ENCODE measurements around the gene BABAM2. TPM values are rescaled to one million over a fixed set of nuclear protein-coding genes. Genes with fewer than 3 reads are reported as not detected.

BABAM2 gene
- total RNA-seq, 1 experiment from 2014 or later = 46.1 TPM

- Histone ChIP-seq H3K4me3 (no peak overlapping the region), H3F3A (ENCODE audit: insufficient read depth, low read depth) (no peaks in the 10 kb centered on the region), H2AFZ (no peak overlapping the region), H3K4me2 (no peak overlapping the region), H3K9me3 (ENCODE audit: insufficient read depth, low read depth) (no peaks in the 10 kb centered on the region), H3K4me1 (replicated peaks; ENCODE audit: insufficient read depth) (no peaks in the 10 kb centered on the region), H3K36me3 (ENCODE audit: low read depth) (no peaks in the 10 kb centered on the region), H3K79me2 (ENCODE audit: low read depth) (no peaks in the 10 kb centered on the region), H3K9me2 (ENCODE audit: insufficient read depth) (no peaks in the 10 kb centered on the region), H4K20me1 (ENCODE audit: insufficient read depth) (no peaks in the 10 kb centered on the region), H3K27me3 (ENCODE audit: insufficient read depth, low read depth) (no peaks in the 10 kb centered on the region), H3K27ac (no peak overlapping the region)
- CTCF ChIA-PET = no interaction called here
- no peak for TF ChIP-seq CTCF (conservative IDR thresholded peaks at IDR 0.05)
- TF ChIP-seq EZH2 (IDR thresholded peaks at IDR 0.05; ENCODE audit: low read depth) = no peak
- POLR2A ChIA-PET (ENCODE audit: unreplicated experiment) = no interaction called here
- intact Hi-C loops (cut with micrococcal nuclease; ENCODE audit: unreplicated experiment) = no loop called here
- BruUV-seq (replicated peaks) = no TSS peak
- no peak for DNase-seq
Observed at GRCh38 chr2:28142386-28142785, 251.9 kb downstream of the BABAM2 start.

DNA sequence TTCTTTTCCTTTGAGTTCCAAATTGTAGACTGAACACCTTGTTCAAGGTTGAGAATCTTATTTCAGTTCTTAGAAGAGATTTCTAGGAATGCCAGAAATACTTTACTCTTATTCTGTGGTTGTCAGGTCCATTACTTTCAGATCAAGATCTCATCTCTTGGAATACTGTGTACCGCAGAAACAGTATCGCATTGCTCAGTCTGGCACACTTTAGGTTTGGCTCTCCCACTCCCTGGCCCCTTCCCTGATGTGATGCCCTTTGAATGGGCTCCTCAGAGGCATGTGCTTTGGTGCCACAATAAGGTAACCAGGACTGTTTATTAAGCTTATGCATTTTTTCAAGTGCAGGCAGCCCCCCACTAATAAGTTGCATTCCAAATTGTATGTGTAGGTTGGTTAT is 257.5 kb downstream of the BABAM2 start:
- no peaks in the 10 kb centered on the region for H3F3A ChIP-seq (ENCODE audit: insufficient read depth, low read depth)
- ChIA-PET CTCF (no interaction called here), POLR2A (ENCODE audit: unreplicated experiment) (no interaction called here)
- H3K4me1 ChIP-seq (replicated peaks; ENCODE audit: insufficient read depth) = no peaks in the 10 kb centered on the region
- no peaks in the 10 kb centered on the region for H3K79me2 ChIP-seq (ENCODE audit: low read depth)
- no peaks in the 10 kb centered on the region for H3K27me3 ChIP-seq (ENCODE audit: insufficient read depth, low read depth)
- no TSS peak for BruUV-seq (replicated peaks)
- H3K27ac ChIP-seq = no peak overlapping the region
- H3K4me2 ChIP-seq = no peak overlapping the region
- H2AFZ ChIP-seq = no peak overlapping the region
- no peaks in the 10 kb centered on the region for H3K36me3 ChIP-seq (ENCODE audit: low read depth)
- intact Hi-C loops (cut with micrococcal nuclease; ENCODE audit: unreplicated experiment) = no loop called here
- TF ChIP-seq EZH2 (IDR thresholded peaks at IDR 0.05; ENCODE audit: low read depth) (no peak), CTCF (conservative IDR thresholded peaks at IDR 0.05) (no peak)
- no peaks in the 10 kb centered on the region for H3K9me2 ChIP-seq (ENCODE audit: insufficient read depth)
- no peak for DNase-seq
- no peak overlapping the region for H3K4me3 ChIP-seq
- no peaks in the 10 kb centered on the region for H3K9me3 ChIP-seq (ENCODE audit: insufficient read depth, low read depth)
- no peaks in the 10 kb centered on the region for H4K20me1 ChIP-seq (ENCODE audit: insufficient read depth)

DNA sequence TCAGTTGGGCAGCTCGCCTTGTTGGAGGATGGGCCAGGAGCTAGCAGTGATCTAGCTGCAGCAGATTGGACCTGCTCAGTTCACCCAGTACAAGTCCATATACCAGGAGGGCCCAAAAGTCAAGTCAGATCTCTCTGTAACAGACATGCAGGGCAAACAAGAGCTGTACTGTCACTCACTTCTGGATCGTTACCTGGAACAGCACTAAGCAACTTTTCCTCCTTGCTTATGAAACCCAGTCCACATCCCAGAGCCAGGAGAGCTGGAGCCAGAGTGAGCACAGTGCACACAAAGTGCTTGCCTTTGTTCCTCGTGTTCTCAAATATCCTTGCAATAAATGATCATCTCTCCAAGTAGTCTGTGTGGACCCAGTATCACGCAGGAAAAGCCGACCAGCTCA is 258.0 kb downstream of the BABAM2 start:
- Histone ChIP-seq H3K79me2 (ENCODE audit: low read depth) (no peaks in the 10 kb centered on the region), H3K4me3 (no peak overlapping the region), H3K9me3 (ENCODE audit: insufficient read depth, low read depth) (no peaks in the 10 kb centered on the region), H2AFZ (no peak overlapping the region), H3K4me2 (no peak overlapping the region), H3K27ac (no peak overlapping the region), H3K27me3 (ENCODE audit: insufficient read depth, low read depth) (no peaks in the 10 kb centered on the region), H4K20me1 (ENCODE audit: insufficient read depth) (no peaks in the 10 kb centered on the region), H3F3A (ENCODE audit: insufficient read depth, low read depth) (no peaks in the 10 kb centered on the region), H3K4me1 (replicated peaks; ENCODE audit: insufficient read depth) (no peaks in the 10 kb centered on the region), H3K36me3 (ENCODE audit: low read depth) (no peaks in the 10 kb centered on the region), H3K9me2 (ENCODE audit: insufficient read depth) (no peaks in the 10 kb centered on the region)
- POLR2A ChIA-PET (ENCODE audit: unreplicated experiment) = no interaction called here
- CTCF ChIA-PET = no interaction called here
- TF ChIP-seq EZH2 (IDR thresholded peaks at IDR 0.05; ENCODE audit: low read depth) = no peak
- TF ChIP-seq CTCF (conservative IDR thresholded peaks at IDR 0.05) = no peak
- DNase-seq = no peak
- no TSS peak for BruUV-seq (replicated peaks)
- intact Hi-C loops (cut with micrococcal nuclease; ENCODE audit: unreplicated experiment) = no loop called here
